Effector memory CD4-positive, alpha-beta T cell (primary cell): Measurements from ENCODE around the gene CDH23.

ENCODE experiments used
- DNase-seq, 3 donors: peaks; one replicate each; pipeline ENCODE4 v3.0.0-alpha.2; 2020
- H3K27ac ChIP-seq: 2 replicates; pipeline ENCODE4 v1.7.0; 2013; ENCODE audit warnings: mild to moderate bottlenecking, low read length, moderate library complexity; ENCODE audit not compliant: insufficient read depth, poor library complexity, severe bottlenecking
- H3K27me3 ChIP-seq: replicated peaks from 2 replicates; pipeline ENCODE4 v1.7.0; 2013; ENCODE audit warnings: mild to moderate bottlenecking, low read length; ENCODE audit not compliant: insufficient read depth, control insufficient read depth, poor library complexity, severe bottlenecking
- H3K36me3 ChIP-seq: 2 replicates; pipeline ENCODE4 v1.7.0; 2013; ENCODE audit warnings: mild to moderate bottlenecking, low read length, moderate library complexity; ENCODE audit not compliant: control insufficient read depth, insufficient read depth
- H3K4me1 ChIP-seq: 2 replicates; pipeline ENCODE4 v1.7.0; 2013; ENCODE audit warnings: low read length, mild to moderate bottlenecking; ENCODE audit not compliant: control insufficient read depth, insufficient read depth, poor library complexity, severe bottlenecking
- H3K4me3 ChIP-seq: 2 replicates; pipeline ENCODE4 v1.7.0; 2013; ENCODE audit warnings: low read length, low read depth, mild to moderate bottlenecking; ENCODE audit not compliant: insufficient read depth, poor library complexity, severe bottlenecking
- H3K9me3 ChIP-seq: 2 replicates; pipeline ENCODE4 v1.7.0; 2013; ENCODE audit warnings: mild to moderate bottlenecking, low read length, moderate library complexity; ENCODE audit not compliant: control insufficient read depth

CDH23 gene

GRCh38 chr10:71549766-71550533 lies 153.2 kb downstream of the CDH23 start:
- Histone ChIP-seq H3K36me3 (no peaks in the 10 kb centered on the region), H3K9me3 (no peaks in the 10 kb centered on the region), H3K27me3 (no peaks in the 10 kb centered on the region), H3K4me3 (no peak overlapping the region), H3K4me1 (no peaks in the 10 kb centered on the region), H3K27ac (no peak overlapping the region)
- DNase-seq, result no peak

DNA sequence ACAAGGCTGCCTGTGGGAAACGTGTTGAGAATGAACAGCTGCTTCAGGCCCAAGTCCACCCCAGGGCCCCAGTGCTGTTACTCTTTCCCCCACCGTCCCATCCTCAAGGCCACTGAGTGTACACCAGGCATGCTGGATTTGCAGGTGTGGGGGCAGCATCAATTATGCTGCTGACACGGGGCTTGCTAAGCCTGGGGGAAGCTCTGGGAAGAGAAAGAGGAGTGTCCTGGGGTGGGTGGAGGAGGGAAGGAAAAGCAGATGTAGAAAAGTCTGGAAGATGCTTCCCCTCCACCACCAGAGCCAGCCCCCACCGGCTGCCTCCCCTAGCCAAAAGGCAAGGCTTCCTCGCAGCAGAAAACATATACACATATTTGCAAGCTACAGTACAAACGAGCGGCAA lies 153.9 kb downstream of the CDH23 start:
- Histone ChIP-seq H3K27me3 (no peaks in the 10 kb centered on the region), H3K4me3 (no peak overlapping the region), H3K9me3 (no peaks in the 10 kb centered on the region), H3K4me1 (no peaks in the 10 kb centered on the region), H3K36me3 (no peaks in the 10 kb centered on the region), H3K27ac (no peak overlapping the region)
- DNase-seq, result no peak

DNA sequence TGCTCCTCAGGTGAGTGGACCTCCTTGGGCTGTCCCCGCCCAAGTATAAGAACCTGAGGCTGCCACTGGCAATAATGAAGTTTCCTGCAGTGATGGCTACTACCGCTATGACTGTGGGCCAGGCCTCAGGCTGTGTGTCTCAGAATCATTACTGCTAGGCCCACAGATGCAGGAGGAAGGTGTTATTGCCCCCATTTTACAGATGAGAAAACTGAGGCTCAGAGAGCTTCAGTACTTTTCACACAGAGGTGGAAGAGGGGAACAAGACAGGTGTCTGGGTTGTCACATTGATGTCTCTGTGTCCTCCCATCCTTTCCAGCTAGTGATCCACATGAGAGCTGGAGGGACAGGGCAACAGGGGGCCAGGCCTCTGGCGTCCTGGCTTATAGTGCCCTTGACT lies 155.2 kb downstream of the CDH23 start:
- Histone ChIP-seq H3K4me3 (no peak overlapping the region), H3K36me3 (no peaks in the 10 kb centered on the region), H3K27me3 (no peaks in the 10 kb centered on the region), H3K27ac (no peak overlapping the region), H3K9me3 (no peaks in the 10 kb centered on the region), H3K4me1 (no peaks in the 10 kb centered on the region)
- no peak for DNase-seq

GRCh38 chr10:71553432-71553831 lies 156.7 kb downstream of the CDH23 start:
- Histone ChIP-seq H3K4me3 (no peak overlapping the region), H3K27ac (no peak overlapping the region), H3K36me3 (no peaks in the 10 kb centered on the region), H3K4me1 (no peaks in the 10 kb centered on the region), H3K9me3 (no peaks in the 10 kb centered on the region), H3K27me3 (no peaks in the 10 kb centered on the region)
- no peak for DNase-seq

DNA sequence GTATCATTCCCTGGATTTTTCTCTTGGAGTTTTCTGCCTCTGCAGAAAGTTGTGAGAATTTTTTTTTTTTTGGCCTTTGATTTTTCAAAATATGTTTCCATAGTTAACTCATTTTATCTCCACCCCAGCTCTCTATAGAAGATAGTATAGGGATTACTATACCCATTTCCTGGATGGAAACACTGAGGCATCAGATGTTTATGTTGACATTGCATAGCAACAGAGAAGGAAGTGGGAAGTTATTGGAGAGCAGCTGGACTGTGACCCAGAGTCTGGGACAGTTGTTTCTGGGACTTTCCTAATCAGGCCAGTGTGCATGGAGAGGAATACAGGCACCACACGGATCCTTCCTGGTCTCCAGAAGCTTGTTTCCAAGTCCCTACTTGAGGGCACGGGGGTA lies 158.0 kb downstream of the CDH23 start:
- Histone ChIP-seq H3K36me3 (no peaks in the 10 kb centered on the region), H3K27me3 (no peaks in the 10 kb centered on the region), H3K9me3 (no peaks in the 10 kb centered on the region), H3K4me1 (no peaks in the 10 kb centered on the region), H3K4me3 (no peak overlapping the region), H3K27ac (no peak overlapping the region)
- DNase-seq, result no peak

DNA sequence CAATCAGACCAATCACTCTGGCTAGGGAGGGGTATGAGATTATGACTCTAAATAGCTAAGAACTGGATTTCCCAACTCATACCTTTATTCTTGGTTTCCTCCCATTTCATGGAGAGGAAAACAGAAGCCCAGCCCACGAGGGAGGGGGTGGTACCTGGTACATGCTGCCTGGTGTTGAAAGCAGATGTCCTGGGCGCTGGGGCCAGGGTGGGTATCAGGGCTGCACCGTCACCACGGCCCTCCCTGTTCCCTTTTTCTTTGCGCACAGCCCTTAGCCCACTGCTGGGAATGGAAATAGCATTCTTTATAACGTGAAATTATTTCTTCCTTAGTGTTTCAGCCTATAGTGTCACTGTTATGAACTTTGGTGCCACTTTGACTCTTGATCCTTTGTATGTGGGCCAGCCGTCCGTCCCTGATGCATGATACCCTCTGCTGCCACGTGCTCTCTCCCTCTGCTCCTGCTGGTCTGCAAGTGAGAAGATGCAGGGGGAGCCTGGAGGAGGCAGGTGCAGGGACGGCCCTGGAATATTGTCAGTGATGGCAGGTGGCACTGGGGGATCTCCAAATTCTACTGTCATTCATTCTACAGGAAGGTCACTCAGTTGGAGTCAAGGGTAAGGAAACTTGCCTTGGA lies 158.5 kb downstream of the CDH23 start:
- Histone ChIP-seq H3K36me3 (no peaks in the 10 kb centered on the region), H3K27ac (no peak overlapping the region), H3K9me3 (no peaks in the 10 kb centered on the region), H3K27me3 (no peaks in the 10 kb centered on the region), H3K4me3 (no peak overlapping the region), H3K4me1 (no peaks in the 10 kb centered on the region)
- no peak for DNase-seq

- no peak overlapping the region for H3K27ac ChIP-seq
- H3K36me3 ChIP-seq, result no peaks in the 10 kb centered on the region
- no peak overlapping the region for H3K4me3 ChIP-seq
- H3K4me1 ChIP-seq, result no peaks in the 10 kb centered on the region
- no peaks in the 10 kb centered on the region for H3K9me3 ChIP-seq
- no peaks in the 10 kb centered on the region for H3K27me3 ChIP-seq
- no peak for DNase-seq
Observed at GRCh38 chr10:71555724-71556119, 159.0 kb downstream of the CDH23 start.

GRCh38 chr10:71558991-71559390 lies 162.3 kb downstream of the CDH23 start:
- Histone ChIP-seq H3K4me3 (no peak overlapping the region), H3K9me3 (no peaks in the 10 kb centered on the region), H3K4me1 (no peaks in the 10 kb centered on the region), H3K27ac (no peak overlapping the region), H3K27me3 (no peaks in the 10 kb centered on the region), H3K36me3 (no peaks in the 10 kb centered on the region)
- no peak for DNase-seq

- H3K4me1 ChIP-seq, result no peaks in the 10 kb centered on the region
- H3K27ac ChIP-seq, result no peak overlapping the region
- DNase-seq, result no peak
- H3K36me3 ChIP-seq, result no peaks in the 10 kb centered on the region
- H3K4me3 ChIP-seq, result no peak overlapping the region
- no peaks in the 10 kb centered on the region for H3K27me3 ChIP-seq
- no peaks in the 10 kb centered on the region for H3K9me3 ChIP-seq
Observed at GRCh38 chr10:71561003-71561574, 164.4 kb downstream of the CDH23 start.

DNA sequence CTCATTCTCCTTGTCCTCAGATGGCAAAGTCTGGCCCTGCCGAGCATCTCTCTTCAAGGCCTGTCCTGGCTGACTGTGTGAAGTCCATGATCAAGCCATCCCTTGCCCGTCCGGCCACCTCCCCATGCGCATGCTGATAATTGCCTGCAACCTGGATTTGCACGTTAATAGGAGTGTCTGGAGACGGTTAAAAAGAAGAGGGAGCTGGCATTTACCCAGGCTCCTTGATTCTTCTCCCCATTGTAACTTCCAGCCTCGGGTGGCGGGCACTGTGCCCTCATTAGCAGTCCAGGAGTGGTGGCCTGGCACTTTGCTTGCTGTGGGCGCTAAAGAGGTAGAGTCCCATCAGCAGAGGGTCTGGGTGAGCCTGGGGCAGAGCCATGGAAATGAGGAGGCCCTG lies 165.5 kb downstream of the CDH23 start:
- Histone ChIP-seq H3K9me3 (no peaks in the 10 kb centered on the region), H3K4me1 (no peaks in the 10 kb centered on the region), H3K36me3 (no peaks in the 10 kb centered on the region), H3K27ac (no peak overlapping the region), H3K27me3 (no peaks in the 10 kb centered on the region), H3K4me3 (no peak overlapping the region)
- DNase-seq, result no peak
